Measurements from ENCODE around the gene PKHD1.

PKHD1 gene

GRCh38 chr6:51743999-51744398 lies 343.4 kb downstream of the PKHD1 start:
- H3K4me3 ChIP-seq (ENCODE audit: low read depth, low read length), result no peak overlapping the region
- no peak for DNase-seq (ENCODE audit: low read depth)
- TF ChIP-seq POLR2A (IDR thresholded peaks at IDR 0.05; ENCODE audit: extremely low read depth, insufficient read length) (no peak), MYC (IDR thresholded peaks at IDR 0.05; ENCODE audit: low read depth, low read length) (no peak)
- TF ChIP-seq, protein P1, sequence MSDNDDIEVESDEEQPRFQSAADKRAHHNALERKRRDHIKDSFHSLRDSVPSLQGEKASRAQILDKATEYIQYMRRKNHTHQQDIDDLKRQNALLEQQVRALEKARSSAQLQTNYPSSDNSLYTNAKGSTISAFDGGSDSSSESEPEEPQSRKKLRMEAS (IDR thresholded peaks at IDR 0.05; ENCODE audit: low read depth, low read length), result no peak
- TF ChIP-seq, protein P2, sequence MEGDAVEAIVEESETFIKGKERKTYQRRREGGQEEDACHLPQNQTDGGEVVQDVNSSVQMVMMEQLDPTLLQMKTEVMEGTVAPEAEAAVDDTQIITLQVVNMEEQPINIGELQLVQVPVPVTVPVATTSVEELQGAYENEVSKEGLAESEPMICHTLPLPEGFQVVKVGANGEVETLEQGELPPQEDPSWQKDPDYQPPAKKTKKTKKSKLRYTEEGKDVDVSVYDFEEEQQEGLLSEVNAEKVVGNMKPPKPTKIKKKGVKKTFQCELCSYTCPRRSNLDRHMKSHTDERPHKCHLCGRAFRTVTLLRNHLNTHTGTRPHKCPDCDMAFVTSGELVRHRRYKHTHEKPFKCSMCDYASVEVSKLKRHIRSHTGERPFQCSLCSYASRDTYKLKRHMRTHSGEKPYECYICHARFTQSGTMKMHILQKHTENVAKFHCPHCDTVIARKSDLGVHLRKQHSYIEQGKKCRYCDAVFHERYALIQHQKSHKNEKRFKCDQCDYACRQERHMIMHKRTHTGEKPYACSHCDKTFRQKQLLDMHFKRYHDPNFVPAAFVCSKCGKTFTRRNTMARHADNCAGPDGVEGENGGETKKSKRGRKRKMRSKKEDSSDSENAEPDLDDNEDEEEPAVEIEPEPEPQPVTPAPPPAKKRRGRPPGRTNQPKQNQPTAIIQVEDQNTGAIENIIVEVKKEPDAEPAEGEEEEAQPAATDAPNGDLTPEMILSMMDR (IDR thresholded peaks at IDR 0.05; ENCODE audit: low read depth, low read length), result no peak

GRCh38 chr6:51740658-51741057 lies 346.8 kb downstream of the PKHD1 start:
- DNase-seq (ENCODE audit: low read depth), result no peak
- no peak overlapping the region for H3K4me3 ChIP-seq (ENCODE audit: low read depth, low read length)
- TF ChIP-seq, protein P2 (IDR thresholded peaks at IDR 0.05; ENCODE audit: low read depth, low read length), result no peak
- TF ChIP-seq, protein P1 (IDR thresholded peaks at IDR 0.05; ENCODE audit: low read depth, low read length), result no peak
- TF ChIP-seq MYC (IDR thresholded peaks at IDR 0.05; ENCODE audit: low read depth, low read length) (no peak), POLR2A (IDR thresholded peaks at IDR 0.05; ENCODE audit: extremely low read depth, insufficient read length) (no peak)

DNA sequence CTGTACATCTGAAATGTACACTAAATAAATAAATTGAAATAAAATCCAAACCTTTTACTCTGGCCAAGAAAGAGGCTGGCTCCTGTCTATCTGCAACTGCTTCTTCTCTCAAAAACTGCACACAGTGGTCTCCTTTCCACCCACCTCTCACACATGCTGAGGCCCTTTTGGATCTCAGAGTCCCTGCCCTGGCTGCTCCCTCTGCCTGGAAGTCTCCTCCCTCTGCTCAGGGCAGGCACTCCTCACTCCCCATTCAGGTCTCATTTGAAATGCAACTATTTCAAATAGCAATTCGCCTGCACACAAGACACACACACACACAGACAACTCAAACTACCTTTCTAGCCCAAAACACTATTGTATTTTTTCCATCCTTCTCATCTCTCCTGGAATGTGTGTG lies 348.8 kb downstream of the PKHD1 start:
- TF ChIP-seq, protein P1 (IDR thresholded peaks at IDR 0.05; ENCODE audit: low read depth, low read length), result no peak
- no peak for TF ChIP-seq MYC (IDR thresholded peaks at IDR 0.05; ENCODE audit: low read depth, low read length)
- no peak for TF ChIP-seq POLR2A (IDR thresholded peaks at IDR 0.05; ENCODE audit: extremely low read depth, insufficient read length)
- TF ChIP-seq, protein P2 (IDR thresholded peaks at IDR 0.05; ENCODE audit: low read depth, low read length), result no peak
- no peak for DNase-seq (ENCODE audit: low read depth)
- H3K4me3 ChIP-seq (ENCODE audit: low read depth, low read length), result no peak overlapping the region

- TF ChIP-seq, protein P1 (IDR thresholded peaks at IDR 0.05; ENCODE audit: low read depth, low read length), result no peak
- no peak for TF ChIP-seq POLR2A (IDR thresholded peaks at IDR 0.05; ENCODE audit: extremely low read depth, insufficient read length)
- no peak for TF ChIP-seq MYC (IDR thresholded peaks at IDR 0.05; ENCODE audit: low read depth, low read length)
- TF ChIP-seq, protein P2 (IDR thresholded peaks at IDR 0.05; ENCODE audit: low read depth, low read length), result no peak
- no peak for DNase-seq (ENCODE audit: low read depth)
- no peak overlapping the region for H3K4me3 ChIP-seq (ENCODE audit: low read depth, low read length)
Measured at GRCh38 chr6:51737580-51738360, 349.6 kb downstream of the PKHD1 start.

DNA sequence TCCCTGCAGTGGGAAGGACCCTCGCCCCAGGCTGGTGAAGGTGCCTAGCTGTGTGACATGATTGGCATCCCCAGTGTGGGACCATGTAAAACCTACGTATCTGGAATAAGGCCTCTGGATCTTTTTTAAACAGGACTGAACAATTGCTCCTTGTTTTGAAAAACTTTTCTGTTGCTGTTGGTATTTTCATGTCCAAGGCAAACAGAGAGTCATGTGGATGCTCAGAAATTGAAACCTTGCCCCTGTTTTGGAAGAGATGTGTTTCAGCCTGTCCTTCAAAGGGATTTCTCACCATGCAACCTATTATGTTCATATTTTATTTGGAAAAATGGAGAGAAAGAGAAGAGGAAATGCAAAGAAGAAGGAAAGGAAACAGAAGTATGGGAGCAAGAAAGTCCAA lies 362.3 kb downstream of the PKHD1 start:
- TF ChIP-seq, protein P2 (IDR thresholded peaks at IDR 0.05; ENCODE audit: low read depth, low read length), result no peak
- TF ChIP-seq, protein P1 (IDR thresholded peaks at IDR 0.05; ENCODE audit: low read depth, low read length), result no peak
- TF ChIP-seq MYC (IDR thresholded peaks at IDR 0.05; ENCODE audit: low read depth, low read length) (no peak), POLR2A (IDR thresholded peaks at IDR 0.05; ENCODE audit: extremely low read depth, insufficient read length) (no peak)
- no peak for DNase-seq (ENCODE audit: low read depth)
- no peak overlapping the region for H3K4me3 ChIP-seq (ENCODE audit: low read depth, low read length)
